HepG2 (cell line): ENCODE results near the gene PPRC1. TPM values are rescaled to one million over a fixed set of nuclear protein-coding genes. Genes with fewer than 3 reads are reported as not detected.

ENCODE experiments used
- CBX1 ChIP-seq: IDR thresholded peaks from one replicate; pipeline ENCODE4 v1.6.1; 2016; ENCODE audit warnings: antibody characterized with exemption, low read depth
- CREB1 ChIP-seq, 2 experiments: fragments of 450-650 bp in 1 of 2; IDR thresholded peaks; 2 replicates each; pipeline ENCODE4 v1.6.1; 2016 to 2017; ENCODE audit warnings: control low read depth in 1 of 2, mild to moderate bottlenecking in 1 of 2, missing compliant biosample characterization in 1 of 2, missing genetic modification characterization in 1 of 2
- HMGA1 ChIP-seq: sonication (generic); formaldehyde crosslinking; conservative IDR thresholded peaks from 2 replicates; pipeline ENCODE4 v1.4.0; 2020; ENCODE audit warnings: missing genetic modification reagents
- KDM5A ChIP-seq: fragments of 200-600 bp; sonication (generic); IDR thresholded peaks from 2 replicates; pipeline ENCODE4 v1.7.0; 2018; ENCODE audit warnings: antibody characterized with exemption, mild to moderate bottlenecking, low read length, borderline replicate concordance
- PITX1 ChIP-seq: sonication (generic); formaldehyde crosslinking; IDR thresholded peaks from 2 replicates; pipeline ENCODE4 v1.5.1; 2020; ENCODE audit warnings: mild to moderate bottlenecking, missing genetic modification reagents
- RCOR2 ChIP-seq: IDR thresholded peaks from 2 replicates; pipeline ENCODE4 v1.6.1; 2016; ENCODE audit warnings: missing biosample characterization, missing genetic modification reagents
- SAP130 ChIP-seq: IDR thresholded peaks from 2 replicates; pipeline ENCODE4 v1.6.1; 2016; ENCODE audit warnings: low read depth
- SMAD1 ChIP-seq: sonication (generic); formaldehyde crosslinking; IDR thresholded peaks from 2 replicates; pipeline ENCODE4 v1.4.0; 2020; ENCODE audit warnings: missing genetic modification reagents, low read depth, mild to moderate bottlenecking, borderline replicate concordance
- SSRP1 ChIP-seq: IDR thresholded peaks from 2 replicates; pipeline ENCODE4 v1.6.1; 2016; ENCODE audit warnings: control low read depth
- WIZ ChIP-seq: sonication (generic); formaldehyde crosslinking; IDR thresholded peaks from 2 replicates; pipeline ENCODE4 v1.5.1; 2020; ENCODE audit warnings: mild to moderate bottlenecking, missing genetic modification reagents
- ZNF607 ChIP-seq: sonication (generic); formaldehyde crosslinking; IDR thresholded peaks from 2 replicates; pipeline ENCODE4 v1.5.1; 2020; ENCODE audit warnings: missing genetic modification reagents, mild to moderate bottlenecking, borderline replicate concordance
- polyA plus RNA-seq, 8 experiments: library from polyadenylated mRNA; depleted of rRNA in 3 of 8; stranded (reverse) in 7 of 8; unstranded in 1 of 8; fragments of >200 nt; fragmentation: Illumina TruSeq in 4 of 8; extraction: Trizol in 4 of 8; gene quantifications; 2 replicates each; pipeline versions ENCODE4 v1.2.1 to v1.2.3, GENCODE V29; 2011 to 2016; ENCODE audit warnings: low read depth in 4 of 8, missing spikeins in 1 of 8, mixed read lengths in 1 of 8; ENCODE audit not compliant: insufficient read depth in 1 of 8
- total RNA-seq, 5 experiments: library from RNA; depleted of rRNA; stranded (reverse); fragments of >200 nt; fragmentation: Illumina TruSeq; extraction: Trizol; gene quantifications; 2 replicates each; pipeline ENCODE4 v1.2.3, GENCODE V29; 2016; ENCODE audit warnings: low read depth in 1 of 5
- TF ChIP-seq, protein P1 (sequence below): sonication (generic); formaldehyde crosslinking; IDR thresholded peaks from 2 replicates; pipeline ENCODE4 v1.5.0; 2020; ENCODE audit warnings: mild to moderate bottlenecking, missing genetic modification reagents, borderline replicate concordance
- TF ChIP-seq, protein P2 (sequence below): fragments of 450-650 bp; IDR thresholded peaks from 2 replicates; pipeline ENCODE4 v1.6.1; 2016
- TF ChIP-seq, protein P3 (sequence below): sonication (generic); formaldehyde crosslinking; IDR thresholded peaks from 2 replicates; pipeline ENCODE4 v1.4.0; 2020; ENCODE audit warnings: missing genetic modification reagents, mild to moderate bottlenecking, borderline replicate concordance
- TF ChIP-seq, protein P4 (sequence below): conservative IDR thresholded peaks from 2 replicates; pipeline ENCODE4 v1.6.1; 2018; ENCODE audit warnings: missing genetic modification reagents
- TF ChIP-seq, protein P5 (sequence below): sonication (generic); formaldehyde crosslinking; IDR thresholded peaks from 2 replicates; pipeline ENCODE4 v1.8.0; 2022; ENCODE audit warnings: missing genetic modification reagents, mild to moderate bottlenecking, borderline replicate concordance

The PPRC1 gene
- total and polyA plus RNA-seq, 2 of the 13 experiments (the other 11 are each of a cell fraction or from before 2014, with no cell fraction given): 18.7 to 24.2 TPM

DNA sequence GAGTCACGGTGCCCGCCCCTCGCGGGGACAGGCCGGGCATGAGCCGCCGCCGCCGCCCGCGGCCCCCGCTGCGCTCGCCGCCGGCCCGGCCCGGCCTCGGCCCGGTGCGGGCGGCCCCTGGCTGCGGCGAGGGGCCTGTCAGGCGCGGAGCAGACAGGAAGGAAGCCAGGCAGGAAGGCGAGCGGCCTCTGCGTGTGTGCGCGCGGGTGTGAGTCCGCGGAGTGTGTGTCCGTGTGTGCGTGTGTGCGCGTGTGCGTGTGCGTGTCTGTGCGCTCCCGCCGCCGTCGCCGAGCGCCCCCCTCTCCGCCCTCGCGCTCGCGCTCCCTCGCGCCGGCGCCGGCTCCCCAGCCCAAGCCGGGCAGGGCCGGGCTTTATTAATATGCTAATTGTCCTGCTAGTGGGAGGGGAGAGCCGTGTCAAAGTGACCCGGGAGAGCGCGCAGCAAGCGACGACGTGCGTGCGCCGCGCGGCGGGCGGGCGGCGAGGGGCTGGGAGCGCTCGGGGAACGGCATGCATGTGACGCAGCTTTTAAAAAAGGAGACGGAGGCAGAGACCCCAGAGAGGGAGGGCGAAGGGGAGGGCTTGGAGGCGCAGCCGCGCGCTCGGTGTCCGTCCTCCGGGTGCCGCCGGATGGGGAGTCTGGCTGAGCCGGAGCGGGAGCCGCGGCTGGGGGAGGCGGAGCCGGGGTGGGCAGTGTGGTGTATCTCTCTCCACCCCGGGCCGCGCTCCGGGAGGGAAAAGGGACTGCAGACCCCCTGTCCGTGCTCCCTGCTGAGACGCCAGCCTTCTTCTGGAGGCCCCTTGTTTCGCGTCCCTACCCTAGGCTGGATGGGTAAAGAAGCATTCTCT lies 12.5 kb upstream of the PPRC1 start, which contains the start of gene LDB1 (continued):
- TF ChIP-seq SMAD1 (CRISPR knock-in tag) (0 out of 2 replicates have a peak, but pooled peaks have one; percentile 51), ZNF607 (CRISPR knock-in tag) (no peak), HMGA1 (no peak), WIZ (CRISPR knock-in tag) (no peak), KDM5A (no peak), PITX1 (no peak), CBX1 (no peak), CREB1 (IDR thresholded peaks at IDR 0.05) (peak; percentile 20; the same call in 1 of the 2 replicates), CREB1 (CRISPR knock-in tag; IDR thresholded peaks at IDR 0.05) (no peak), SSRP1 (CRISPR knock-in tag) (no peak), RCOR2 (no peak), SAP130 (CRISPR knock-in tag) (peak; percentile 77)
- TF ChIP-seq, protein P1, sequence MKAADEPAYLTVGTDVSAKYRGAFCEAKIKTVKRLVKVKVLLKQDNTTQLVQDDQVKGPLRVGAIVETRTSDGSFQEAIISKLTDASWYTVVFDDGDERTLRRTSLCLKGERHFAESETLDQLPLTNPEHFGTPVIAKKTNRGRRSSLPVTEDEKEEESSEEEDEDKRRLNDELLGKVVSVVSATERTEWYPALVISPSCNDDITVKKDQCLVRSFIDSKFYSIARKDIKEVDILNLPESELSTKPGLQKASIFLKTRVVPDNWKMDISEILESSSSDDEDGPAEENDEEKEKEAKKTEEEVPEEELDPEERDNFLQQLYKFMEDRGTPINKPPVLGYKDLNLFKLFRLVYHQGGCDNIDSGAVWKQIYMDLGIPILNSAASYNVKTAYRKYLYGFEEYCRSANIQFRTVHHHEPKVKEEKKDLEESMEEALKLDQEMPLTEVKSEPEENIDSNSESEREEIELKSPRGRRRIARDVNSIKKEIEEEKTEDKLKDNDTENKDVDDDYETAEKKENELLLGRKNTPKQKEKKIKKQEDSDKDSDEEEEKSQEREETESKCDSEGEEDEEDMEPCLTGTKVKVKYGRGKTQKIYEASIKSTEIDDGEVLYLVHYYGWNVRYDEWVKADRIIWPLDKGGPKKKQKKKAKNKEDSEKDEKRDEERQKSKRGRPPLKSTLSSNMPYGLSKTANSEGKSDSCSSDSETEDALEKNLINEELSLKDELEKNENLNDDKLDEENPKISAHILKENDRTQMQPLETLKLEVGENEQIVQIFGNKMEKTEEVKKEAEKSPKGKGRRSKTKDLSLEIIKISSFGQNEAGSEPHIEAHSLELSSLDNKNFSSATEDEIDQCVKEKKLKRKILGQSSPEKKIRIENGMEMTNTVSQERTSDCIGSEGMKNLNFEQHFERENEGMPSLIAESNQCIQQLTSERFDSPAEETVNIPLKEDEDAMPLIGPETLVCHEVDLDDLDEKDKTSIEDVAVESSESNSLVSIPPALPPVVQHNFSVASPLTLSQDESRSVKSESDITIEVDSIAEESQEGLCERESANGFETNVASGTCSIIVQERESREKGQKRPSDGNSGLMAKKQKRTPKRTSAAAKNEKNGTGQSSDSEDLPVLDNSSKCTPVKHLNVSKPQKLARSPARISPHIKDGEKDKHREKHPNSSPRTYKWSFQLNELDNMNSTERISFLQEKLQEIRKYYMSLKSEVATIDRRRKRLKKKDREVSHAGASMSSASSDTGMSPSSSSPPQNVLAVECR (CRISPR knock-in tag): peak; percentile 73; the same call in 1 of the 2 replicates
- TF ChIP-seq, protein P2, sequence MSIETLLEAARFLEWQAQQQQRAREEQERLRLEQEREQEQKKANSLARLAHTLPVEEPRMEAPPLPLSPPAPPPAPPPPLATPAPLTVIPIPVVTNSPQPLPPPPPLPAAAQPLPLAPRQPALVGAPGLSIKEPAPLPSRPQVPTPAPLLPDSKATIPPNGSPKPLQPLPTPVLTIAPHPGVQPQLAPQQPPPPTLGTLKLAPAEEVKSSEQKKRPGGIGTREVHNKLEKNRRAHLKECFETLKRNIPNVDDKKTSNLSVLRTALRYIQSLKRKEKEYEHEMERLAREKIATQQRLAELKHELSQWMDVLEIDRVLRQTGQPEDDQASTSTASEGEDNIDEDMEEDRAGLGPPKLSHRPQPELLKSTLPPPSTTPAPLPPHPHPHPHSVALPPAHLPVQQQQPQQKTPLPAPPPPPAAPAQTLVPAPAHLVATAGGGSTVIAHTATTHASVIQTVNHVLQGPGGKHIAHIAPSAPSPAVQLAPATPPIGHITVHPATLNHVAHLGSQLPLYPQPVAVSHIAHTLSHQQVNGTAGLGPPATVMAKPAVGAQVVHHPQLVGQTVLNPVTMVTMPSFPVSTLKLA: no peak
- TF ChIP-seq, protein P3, sequence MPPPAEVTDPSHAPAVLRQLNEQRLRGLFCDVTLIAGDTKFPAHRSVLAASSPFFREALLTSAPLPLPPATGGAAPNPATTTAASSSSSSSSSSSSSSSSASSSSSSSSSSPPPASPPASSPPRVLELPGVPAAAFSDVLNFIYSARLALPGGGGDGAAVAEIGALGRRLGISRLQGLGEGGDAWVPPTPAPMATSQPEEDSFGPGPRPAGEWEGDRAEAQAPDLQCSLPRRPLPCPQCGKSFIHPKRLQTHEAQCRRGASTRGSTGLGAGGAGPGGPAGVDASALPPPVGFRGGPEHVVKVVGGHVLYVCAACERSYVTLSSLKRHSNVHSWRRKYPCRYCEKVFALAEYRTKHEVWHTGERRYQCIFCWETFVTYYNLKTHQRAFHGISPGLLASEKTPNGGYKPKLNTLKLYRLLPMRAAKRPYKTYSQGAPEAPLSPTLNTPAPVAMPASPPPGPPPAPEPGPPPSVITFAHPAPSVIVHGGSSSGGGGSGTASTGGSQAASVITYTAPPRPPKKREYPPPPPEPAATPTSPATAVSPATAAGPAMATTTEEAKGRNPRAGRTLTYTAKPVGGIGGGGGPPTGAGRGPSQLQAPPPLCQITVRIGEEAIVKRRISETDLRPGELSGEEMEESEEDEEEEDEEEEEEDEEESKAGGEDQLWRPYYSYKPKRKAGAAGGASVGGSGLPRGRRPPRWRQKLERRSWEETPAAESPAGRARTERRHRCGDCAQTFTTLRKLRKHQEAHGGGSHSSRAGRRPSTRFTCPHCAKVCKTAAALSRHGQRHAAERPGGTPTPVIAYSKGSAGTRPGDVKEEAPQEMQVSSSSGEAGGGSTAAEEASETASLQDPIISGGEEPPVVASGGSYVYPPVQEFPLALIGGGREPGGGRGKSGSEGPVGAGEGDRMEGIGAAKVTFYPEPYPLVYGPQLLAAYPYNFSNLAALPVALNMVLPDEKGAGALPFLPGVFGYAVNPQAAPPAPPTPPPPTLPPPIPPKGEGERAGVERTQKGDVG (CRISPR knock-in tag): no peak
- TF ChIP-seq, protein P4, sequence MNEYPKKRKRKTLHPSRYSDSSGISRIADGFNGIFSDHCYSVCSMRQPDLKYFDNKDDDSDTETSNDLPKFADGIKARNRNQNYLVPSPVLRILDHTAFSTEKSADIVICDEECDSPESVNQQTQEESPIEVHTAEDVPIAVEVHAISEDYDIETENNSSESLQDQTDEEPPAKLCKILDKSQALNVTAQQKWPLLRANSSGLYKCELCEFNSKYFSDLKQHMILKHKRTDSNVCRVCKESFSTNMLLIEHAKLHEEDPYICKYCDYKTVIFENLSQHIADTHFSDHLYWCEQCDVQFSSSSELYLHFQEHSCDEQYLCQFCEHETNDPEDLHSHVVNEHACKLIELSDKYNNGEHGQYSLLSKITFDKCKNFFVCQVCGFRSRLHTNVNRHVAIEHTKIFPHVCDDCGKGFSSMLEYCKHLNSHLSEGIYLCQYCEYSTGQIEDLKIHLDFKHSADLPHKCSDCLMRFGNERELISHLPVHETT (CRISPR knock-in tag): no peak
- TF ChIP-seq, protein P5, sequence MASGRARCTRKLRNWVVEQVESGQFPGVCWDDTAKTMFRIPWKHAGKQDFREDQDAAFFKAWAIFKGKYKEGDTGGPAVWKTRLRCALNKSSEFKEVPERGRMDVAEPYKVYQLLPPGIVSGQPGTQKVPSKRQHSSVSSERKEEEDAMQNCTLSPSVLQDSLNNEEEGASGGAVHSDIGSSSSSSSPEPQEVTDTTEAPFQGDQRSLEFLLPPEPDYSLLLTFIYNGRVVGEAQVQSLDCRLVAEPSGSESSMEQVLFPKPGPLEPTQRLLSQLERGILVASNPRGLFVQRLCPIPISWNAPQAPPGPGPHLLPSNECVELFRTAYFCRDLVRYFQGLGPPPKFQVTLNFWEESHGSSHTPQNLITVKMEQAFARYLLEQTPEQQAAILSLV (CRISPR knock-in tag): no peak
